ENCODE data around the gene BMPR1A. TPM values are rescaled to one million over a fixed set of nuclear protein-coding genes. Genes with fewer than 3 reads are reported as not detected.

BMPR1A gene
- total and polyA plus RNA-seq, 9 of the 15 experiments (the other 6 are each of a cell fraction or from before 2014, with no cell fraction given), result 1.6 to 17.5 (median 9.1) TPM

- TF ChIP-seq PREB (CRISPR knock-in tag; IDR thresholded peaks at IDR 0.05) (no peak), ZNF79 (CRISPR knock-in tag; IDR thresholded peaks at IDR 0.05; ENCODE audit: low read depth) (no peak), HINFP (tag; conservative IDR thresholded peaks at IDR 0.05; ENCODE audit: low read depth) (no peak), ZNF23 (CRISPR knock-in tag; IDR thresholded peaks at IDR 0.05) (no peak), HES1 (IDR thresholded peaks at IDR 0.05; ENCODE audit: low read depth) (no peak), TAL1 (IDR thresholded peaks at IDR 0.05) (no peak), ZEB2 (IDR thresholded peaks at IDR 0.05) (no peak), SRSF7 (optimal IDR thresholded peaks at IDR 0.05; ENCODE audit: low read depth, low read length) (no peak), SNIP1 (IDR thresholded peaks at IDR 0.05; ENCODE audit: low read depth) (no peak), SRF (CRISPR knock-in tag; IDR thresholded peaks at IDR 0.05) (no peak), THRAP3 (IDR thresholded peaks at IDR 0.05; ENCODE audit: borderline replicate concordance) (no peak), FOXA3 (CRISPR knock-in tag; conservative IDR thresholded peaks at IDR 0.05 in 1 of 2, IDR thresholded peaks at IDR 0.05 in 1 of 2) (no peak), GTF2A2 (tag; IDR thresholded peaks at IDR 0.05) (no peak)
These were observed 7.0 kb downstream of the BMPR1A start (continued) for GRCh38 chr10:86763404-86763803.

Measured in K562 (cell line).